A549 treated with dexamethasone at 1 μM for 4 hours (cell line): ENCODE measurements around the gene NEK8. TPM values are rescaled to one million over a fixed set of nuclear protein-coding genes. Genes with fewer than 3 reads are reported as not detected.

Experiments used
- total RNA-seq: library from RNA; stranded (reverse); fragments of 200-300 nt; extraction: Qiagen RNA extraction; gene quantifications from 5 replicates; pipeline ENCODE4 v1.2.3, GENCODE V29; 2022

NEK8 gene
- total RNA-seq, result 2.5 to 3.9 TPM (median 3.7 TPM) in 5 replicates

DNA sequence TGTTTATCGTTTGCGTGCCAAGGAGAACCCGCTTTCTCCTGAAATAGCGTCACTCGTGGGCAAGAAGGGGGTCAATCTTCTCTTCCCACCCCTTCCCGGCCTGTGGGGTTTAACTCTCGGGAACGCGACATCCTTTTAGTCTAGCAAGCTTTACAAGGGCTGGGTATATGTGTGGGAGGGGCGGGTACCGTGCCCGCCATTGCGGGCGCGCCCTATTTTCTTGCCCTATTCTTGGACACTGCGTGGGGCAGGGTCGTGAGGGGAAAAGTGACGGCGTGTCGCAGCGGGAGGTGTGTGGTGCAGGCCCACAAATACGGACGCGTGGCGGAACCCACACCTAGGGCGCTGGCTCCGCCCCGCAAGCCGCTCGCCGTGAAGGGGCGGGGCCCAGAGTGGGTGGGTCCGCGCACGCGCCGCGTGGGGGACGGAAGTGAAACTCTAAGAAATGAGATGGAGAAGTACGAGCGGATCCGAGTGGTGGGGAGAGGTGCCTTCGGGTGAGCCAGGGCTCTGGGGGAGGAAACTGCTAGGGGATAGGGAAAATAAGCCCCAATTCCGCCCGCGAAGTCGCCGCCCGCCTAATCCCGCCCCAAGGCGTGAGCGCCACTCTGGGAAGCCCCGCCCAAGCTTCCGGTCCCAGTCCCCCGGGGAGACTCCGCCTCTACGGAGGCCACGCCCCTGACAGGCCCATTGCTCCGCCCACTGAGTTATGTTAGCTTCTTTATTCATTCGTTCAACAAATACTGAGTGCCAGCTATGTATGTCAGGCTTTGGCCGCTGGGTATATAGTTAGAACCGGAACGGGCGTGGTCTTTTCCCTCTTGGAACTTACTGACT lies at the start of gene NEK8:
Gene NEK8, plus strand, starts transcription at position 425 of the 837 bp plus-strand sequence. Its CDS starts 26 bp downstream, at position 451.

DNA sequence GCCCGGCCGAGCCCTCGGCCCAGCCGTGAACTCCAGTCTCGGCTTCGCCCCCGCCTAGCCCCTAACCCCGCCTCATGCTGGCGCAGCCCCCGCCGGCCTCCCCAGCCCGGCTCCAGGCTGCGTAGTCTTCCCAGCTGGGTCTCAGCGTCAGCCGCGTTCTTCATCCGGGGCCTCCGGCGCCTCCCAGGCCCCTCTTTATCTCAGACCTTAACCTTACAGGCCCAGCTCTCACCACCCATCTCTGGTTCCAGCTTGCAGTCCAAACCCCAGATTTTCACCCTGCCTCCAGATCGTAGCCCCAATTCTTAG lies 16.9 kb upstream of the NEK8 start, which contains the start of gene PROCA1:
Gene PROCA1, minus strand, starts transcription at position 166 of the 309 bp plus-strand sequence. CDS start 228 bp downstream, outside the sequence.

DNA sequence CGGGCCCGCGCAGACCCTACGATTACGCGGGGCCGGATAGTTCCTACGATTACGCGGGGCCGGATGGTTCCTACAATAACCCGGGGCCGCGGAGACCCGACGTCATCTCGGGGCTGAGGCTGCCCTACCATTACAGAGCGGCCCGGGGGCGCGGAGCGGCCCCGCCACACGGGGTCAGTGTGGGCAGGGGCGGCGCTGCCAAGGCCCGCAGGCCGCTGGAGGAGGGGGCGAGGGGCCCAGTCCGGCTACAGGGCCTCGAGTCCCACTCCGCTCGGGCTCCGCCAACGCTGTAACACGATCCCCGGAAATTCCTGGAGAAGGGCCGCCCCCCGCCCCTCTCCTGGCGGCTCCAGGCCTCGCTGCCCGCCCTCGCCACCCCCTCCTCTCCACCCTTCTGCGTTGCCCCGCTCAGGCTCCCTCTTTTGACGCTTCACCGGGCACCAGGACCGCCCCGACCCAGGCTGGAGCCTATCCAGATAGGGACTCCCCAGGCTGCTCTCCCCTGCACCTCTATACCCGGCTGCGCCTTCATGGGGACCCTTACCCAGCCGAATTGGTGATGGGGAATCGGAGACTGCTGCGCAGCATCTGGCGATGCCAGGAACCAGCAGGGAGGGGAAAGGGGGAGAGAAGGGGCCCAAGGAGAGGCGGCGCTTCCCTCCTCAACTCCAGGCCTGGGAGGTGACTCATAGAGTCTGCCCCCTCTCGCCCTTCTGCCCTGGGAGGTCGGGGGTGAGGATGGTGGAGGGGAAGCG lies 10.8 kb upstream of the NEK8 start, which contains the start of gene RAB34:
Gene RAB34, minus strand, starts transcription at position 291 of the 755 bp plus-strand sequence. CDS start 602 bp downstream, outside the sequence.

DNA sequence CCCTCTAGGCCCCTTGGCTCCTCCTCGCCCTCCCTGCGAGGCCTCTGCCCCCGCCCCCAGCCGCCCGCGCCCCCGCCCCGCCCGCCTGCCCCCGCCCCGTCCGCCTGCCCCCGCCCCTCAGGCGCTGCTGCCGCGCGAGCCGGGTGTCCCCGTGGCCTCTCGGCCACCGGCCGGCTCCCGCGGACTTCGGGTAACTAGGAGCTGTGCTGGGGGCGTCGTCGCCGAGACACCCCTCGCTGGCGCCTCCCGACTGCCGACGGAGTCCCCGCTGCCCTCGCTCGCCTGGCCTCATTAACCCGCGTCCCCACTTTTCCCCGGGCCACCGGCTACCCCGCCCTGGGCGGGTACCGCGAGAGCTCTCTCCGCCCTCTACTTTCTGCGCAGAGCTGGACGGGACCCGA lies 2.4 kb upstream of the NEK8 start, which contains the start of gene TLCD1:
Gene TLCD1, minus strand, starts transcription at position 8 of the 401 bp plus-strand sequence. CDS start 136 bp downstream, outside the sequence.

DNA sequence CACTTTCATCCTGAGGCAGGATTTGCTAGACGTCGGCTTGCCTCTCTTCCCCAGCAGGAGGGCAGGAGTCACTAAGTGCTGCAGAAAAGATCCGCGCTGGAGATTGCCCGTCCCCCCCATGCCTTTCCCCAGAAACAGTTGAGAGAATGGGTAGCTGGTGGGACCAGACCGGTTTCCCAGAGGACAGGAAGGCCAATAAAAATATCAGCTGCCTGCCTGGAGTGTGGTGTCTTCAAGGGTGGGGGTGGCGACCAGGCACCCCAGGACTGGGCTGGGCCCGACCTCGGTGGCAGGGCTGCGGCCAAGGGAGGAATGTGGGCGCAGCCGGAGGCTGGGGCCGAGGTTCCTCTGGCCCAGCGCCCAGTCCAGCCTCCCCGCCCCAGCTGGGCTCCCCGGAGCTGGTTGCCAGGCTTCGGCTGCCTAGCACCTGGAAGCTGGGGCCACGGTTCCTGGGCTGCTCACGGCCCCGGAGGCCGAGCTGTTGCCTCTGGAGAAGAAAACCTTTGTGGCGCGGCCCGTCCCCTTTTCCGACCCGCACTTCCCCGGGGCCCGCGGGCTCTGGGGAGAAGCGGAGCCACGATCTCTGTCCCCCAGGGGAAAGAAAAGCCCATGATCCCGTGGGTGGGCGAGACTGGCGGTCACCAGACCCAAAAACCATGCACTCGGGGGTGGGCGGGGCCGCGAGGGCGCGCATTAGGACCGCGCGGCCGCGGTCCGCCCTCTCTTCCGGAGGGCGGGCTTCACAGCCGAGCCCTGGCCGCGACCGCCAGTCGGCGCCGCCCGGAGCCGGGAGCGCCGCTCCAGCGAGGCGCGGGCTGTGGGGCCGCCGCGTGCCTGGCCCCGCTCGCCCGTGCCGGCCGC lies 14.9 kb downstream of the NEK8 start, which contains the start of gene TRAF4:
Gene TRAF4, plus strand, starts transcription at position 769 of the 861 bp plus-strand sequence. CDS start 102 bp downstream, outside the sequence.

Other genes starting within 250 kb of the NEK8 start
- 0.02 to 0.03 TPM (median 0.02 TPM) in 3 of 5 replicates, not detected in the others for gene FOXN1, start 222.4 kb upstream of the NEK8 start, total RNA-seq
- gene UNC119, start 176.2 kb upstream of the NEK8 start, total RNA-seq, result 21.9 to 31.8 TPM (median 29.0 TPM) in 5 replicates
- 54.1 to 65.1 TPM (median 60.5 TPM) in 5 replicates for gene PIGS, start 157.3 kb upstream of the NEK8 start, total RNA-seq
- 1.4 to 2.5 TPM (median 2.0 TPM) in 5 replicates for gene ALDOC, start 151.9 kb upstream of the NEK8 start, total RNA-seq
- 64.8 to 73.8 TPM (median 69.0 TPM) in 5 replicates for gene SPAG5, start 129.8 kb upstream of the NEK8 start, total RNA-seq
- gene RSKR, start 114.6 kb upstream of the NEK8 start, total RNA-seq, result 1.8 to 5.6 TPM (median 4.3 TPM) in 5 replicates
- 58.8 to 74.2 TPM (median 69.1 TPM) in 5 replicates for gene BLTP2, start 83.6 kb upstream of the NEK8 start, total RNA-seq
- 75.2 to 84.3 TPM (median 77.7 TPM) in 5 replicates for gene SDF2, start 66.9 kb upstream of the NEK8 start, total RNA-seq
- gene SUPT6H, start 66.6 kb upstream of the NEK8 start, total RNA-seq, result 56.8 to 83.6 TPM (median 78.1 TPM) in 5 replicates
- gene PROCA1, start 16.9 kb upstream of the NEK8 start, total RNA-seq, result 0.87 to 1.6 TPM (median 1.4 TPM) in 5 replicates
- gene RAB34, start 10.9 kb upstream of the NEK8 start, total RNA-seq, result 192 to 231 TPM (median 217 TPM) in 5 replicates
- 1,532 to 2,344 TPM (median 1,598 TPM) in 5 replicates for gene RPL23A, start 8.8 kb upstream of the NEK8 start, total RNA-seq
- gene TLCD1, start 2.6 kb upstream of the NEK8 start, total RNA-seq, result 27.5 to 45.5 TPM (median 40.7 TPM) in 5 replicates
- gene TRAF4, start 15.2 kb downstream of the NEK8 start, total RNA-seq, result 46.2 to 72.9 TPM (median 69.6 TPM) in 5 replicates
- 31.8 to 55.0 TPM (median 49.9 TPM) in 5 replicates for gene FAM222B, start 114.0 kb downstream of the NEK8 start, total RNA-seq
- gene ERAL1, start 126.2 kb downstream of the NEK8 start, total RNA-seq, result 69.9 to 83.2 TPM (median 80.3 TPM) in 5 replicates
- 69.2 to 96.1 TPM (median 91.3 TPM) in 5 replicates for gene FLOT2, start 168.9 kb downstream of the NEK8 start, total RNA-seq
- 5.8 to 7.0 TPM (median 6.5 TPM) in 5 replicates for gene DHRS13, start 174.3 kb downstream of the NEK8 start, total RNA-seq
- 27.2 to 39.1 TPM (median 36.7 TPM) in 5 replicates for gene PHF12, start 222.7 kb downstream of the NEK8 start, total RNA-seq